SK-N-SH (cell line): ENCODE measurements around the gene RWDD3.

Source experiments
- CTCF ChIP-seq: fragments of 200-600 bp; sonication (generic); IDR thresholded peaks from 2 replicates; pipeline ENCODE4 v1.6.1; 2017; ENCODE audit warnings: antibody characterized with exemption, mild to moderate bottlenecking, moderate library complexity
- GATA2 ChIP-seq: sonication (generic); formaldehyde crosslinking; IDR thresholded peaks from 2 replicates; pipeline ENCODE4 v1.5.0; 2020; ENCODE audit warnings: mild to moderate bottlenecking, missing genetic modification reagents
- JUND ChIP-seq: IDR thresholded peaks from 2 replicates; pipeline ENCODE4 v1.4.0; 2012
- NFIC ChIP-seq: IDR thresholded peaks from 2 replicates; pipeline ENCODE4 v1.4.0; 2012; ENCODE audit warnings: borderline replicate concordance
- NRF1 ChIP-seq: IDR thresholded peaks from 2 replicates; pipeline ENCODE4 v1.6.1; 2012; ENCODE audit warnings: low read depth, mild to moderate bottlenecking, low read length
- POLR2AphosphoS5 ChIP-seq: IDR thresholded peaks from 2 replicates; pipeline ENCODE4 v1.6.1; 2012; ENCODE audit warnings: low read depth, low read length
- RAD21 ChIP-seq: IDR thresholded peaks from 2 replicates; pipeline ENCODE4 v1.6.1; 2012; ENCODE audit warnings: mild to moderate bottlenecking, low read length
- REST ChIP-seq: IDR thresholded peaks from 2 replicates; pipeline ENCODE4 v1.6.1; 2012; ENCODE audit warnings: mild to moderate bottlenecking, low read depth, low read length, moderate library complexity
- RFX5 ChIP-seq: IDR thresholded peaks from 2 replicates; pipeline ENCODE4 v1.6.1; 2012; ENCODE audit warnings: mild to moderate bottlenecking, improper control_type of control experiment, low read length
- RXRA ChIP-seq: IDR thresholded peaks from 2 replicates; pipeline ENCODE4 v1.4.0; 2012; ENCODE audit warnings: low read depth, mild to moderate bottlenecking, borderline replicate concordance
- SMC3 ChIP-seq: IDR thresholded peaks from 2 replicates; pipeline ENCODE4 v1.6.1; 2012; ENCODE audit warnings: low read depth, low read length, improper control_type of control experiment
- YY1 ChIP-seq: IDR thresholded peaks from 2 replicates; pipeline ENCODE4 v1.4.0; 2012; ENCODE audit warnings: low read depth, mild to moderate bottlenecking
- ZBTB33 ChIP-seq: IDR thresholded peaks from 2 replicates; pipeline ENCODE4 v1.4.0; 2012; ENCODE audit warnings: low read depth, borderline replicate concordance
- TF ChIP-seq, protein P1 (sequence below): IDR thresholded peaks from 2 replicates; pipeline ENCODE4 v1.4.0; 2012; ENCODE audit warnings: low read depth

GRCh38 chr1:95233319-95233736 lies 682 bp upstream of the RWDD3 start:
- TF ChIP-seq CTCF (no peak), RFX5 (no peak), NRF1 (no peak), ZBTB33 (no peak), JUND (no peak), GATA2 (no peak), RAD21 (no peak), SMC3 (no peak), POLR2AphosphoS5 (no peak), NFIC (no peak), YY1 (no peak), RXRA (no peak), REST (no peak)
- TF ChIP-seq, protein P1, sequence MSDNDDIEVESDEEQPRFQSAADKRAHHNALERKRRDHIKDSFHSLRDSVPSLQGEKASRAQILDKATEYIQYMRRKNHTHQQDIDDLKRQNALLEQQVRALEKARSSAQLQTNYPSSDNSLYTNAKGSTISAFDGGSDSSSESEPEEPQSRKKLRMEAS: no peak
